Astrocyte (in vitro differentiated cells and primary cell): ENCODE measurements around the gene CAVIN1.
"Not testable (repeated sequence)": the region's sequence is repeated elsewhere in the genome, so short reads cannot be mapped to it uniquely, and the experiment has no call there.

ENCODE experiments used
- EZH2 ChIP-seq: IDR thresholded peaks from 2 replicates; pipeline ENCODE4 v1.6.1; 2012; ENCODE audit warnings: mild to moderate bottlenecking, low read length, inconsistent platforms; ENCODE audit not compliant: insufficient read depth
- TF ChIP-seq, protein P1 (sequence below): IDR thresholded peaks from 2 replicates; pipeline ENCODE4 v1.5.1; 2011; ENCODE audit warnings: low read depth, mild to moderate bottlenecking, inconsistent platforms, low read length, moderate library complexity; ENCODE audit not compliant: insufficient read depth

DNA sequence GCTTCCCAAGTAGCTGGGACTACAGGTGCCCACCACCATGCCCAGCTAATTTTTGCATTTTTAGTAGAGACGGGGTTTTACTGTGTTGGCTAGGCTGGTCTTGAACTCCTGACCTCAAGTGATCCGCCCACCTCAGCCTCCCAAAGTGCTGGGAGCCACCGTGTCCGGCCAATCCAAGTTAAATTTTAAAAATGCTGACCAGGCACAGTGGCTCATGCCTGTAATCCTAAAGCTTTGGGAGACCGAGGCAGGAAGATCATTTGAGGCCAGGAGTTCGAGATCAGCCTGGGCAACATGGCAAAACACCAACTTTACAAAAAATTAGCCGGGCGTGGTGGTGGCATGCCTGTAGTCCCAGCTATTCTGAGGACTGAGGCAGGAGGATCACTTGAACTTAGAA, 31.6 kb downstream of the CAVIN1 start:
- TF ChIP-seq, protein P1, sequence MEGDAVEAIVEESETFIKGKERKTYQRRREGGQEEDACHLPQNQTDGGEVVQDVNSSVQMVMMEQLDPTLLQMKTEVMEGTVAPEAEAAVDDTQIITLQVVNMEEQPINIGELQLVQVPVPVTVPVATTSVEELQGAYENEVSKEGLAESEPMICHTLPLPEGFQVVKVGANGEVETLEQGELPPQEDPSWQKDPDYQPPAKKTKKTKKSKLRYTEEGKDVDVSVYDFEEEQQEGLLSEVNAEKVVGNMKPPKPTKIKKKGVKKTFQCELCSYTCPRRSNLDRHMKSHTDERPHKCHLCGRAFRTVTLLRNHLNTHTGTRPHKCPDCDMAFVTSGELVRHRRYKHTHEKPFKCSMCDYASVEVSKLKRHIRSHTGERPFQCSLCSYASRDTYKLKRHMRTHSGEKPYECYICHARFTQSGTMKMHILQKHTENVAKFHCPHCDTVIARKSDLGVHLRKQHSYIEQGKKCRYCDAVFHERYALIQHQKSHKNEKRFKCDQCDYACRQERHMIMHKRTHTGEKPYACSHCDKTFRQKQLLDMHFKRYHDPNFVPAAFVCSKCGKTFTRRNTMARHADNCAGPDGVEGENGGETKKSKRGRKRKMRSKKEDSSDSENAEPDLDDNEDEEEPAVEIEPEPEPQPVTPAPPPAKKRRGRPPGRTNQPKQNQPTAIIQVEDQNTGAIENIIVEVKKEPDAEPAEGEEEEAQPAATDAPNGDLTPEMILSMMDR: not testable (repeated sequence)
- TF ChIP-seq EZH2: not testable (repeated sequence)
